Right lobe of liver (tissue), 6 donors: Measurements from ENCODE around the gene NUDC. TPM values are rescaled to one million over a fixed set of nuclear protein-coding genes. Genes with fewer than 3 reads are reported as not detected.

ENCODE experiments used
- ATAC-seq, 4 donors: fragments of 200-7000 bp; cut with Tn5 transposase; one replicate each; pipeline ENCODE4 v1.9.1; 2020; ENCODE audit warnings: mild to moderate bottlenecking in 4 of 4, moderate library complexity in 4 of 4
- DNase-seq, 3 donors: peaks; one replicate each; pipeline ENCODE4 v3.0.0-alpha.2; 2020
- H3K27ac ChIP-seq, 3 donors: fragments of 200-600 bp; one replicate each; pipeline ENCODE4 v1.8.0; 2022
- H3K27me3 ChIP-seq, 2 donors: fragments of 200-600 bp; one replicate each; pipeline ENCODE4 v1.8.0; 2022
- H3K36me3 ChIP-seq, 4 donors: fragments of 200-600 bp; sonication (generic) in 1 of 4; one replicate each; pipeline versions ENCODE4 v1.5.1 to v1.8.0; 2017 to 2022; ENCODE audit warnings: control low read depth in 1 of 4
- H3K4me1 ChIP-seq, 4 donors: fragments of 200-600 bp; sonication (generic) in 1 of 4; one replicate each; pipeline versions ENCODE4 v1.5.1 to v1.8.0; 2017 to 2022; ENCODE audit warnings: control low read depth in 1 of 4
- H3K4me3 ChIP-seq, 3 donors: fragments of 200-600 bp; one replicate each; pipeline ENCODE4 v1.8.0; 2022
- H3K9me3 ChIP-seq, 4 donors: fragments of 200-600 bp; sonication (generic) in 1 of 4; one replicate each; pipeline versions ENCODE4 v1.5.1 to v1.8.0; 2017 to 2022; ENCODE audit warnings: control low read depth in 1 of 4
- POLR2A ChIP-seq: fragments of 450-650 bp; IDR thresholded peaks from one replicate; pipeline ENCODE4 v1.6.1; 2017; ENCODE audit warnings: antibody characterized with exemption, mild to moderate bottlenecking
- WGBS: methylation state at CpG from one replicate; pipeline ENCODE4 v1.1.6; 2018; ENCODE audit warnings: low coverage, low lambda C conversion rate; ENCODE audit not compliant: insufficient coverage; ENCODE audit errors: missing lambda C conversion rate; 5-methylcytosine and 5-hydroxymethylcytosine counted together
- intact Hi-C, 2 donors: fragments of 100-400 bp; cut with DNase I; formaldehyde crosslinking; loops; one replicate each; pipeline versions ENCODE4 v1.11.2 to v1.14.1; 2022
- total RNA-seq, 6 experiments: library from RNA; depleted of rRNA in 2 of 6; stranded (reverse); fragments of >200 nt in 2 of 6; fragmentation: NEBNext Ultra II Directional in 3 of 6; extraction: Animal tissue kit (Norgen Biotek cat#: 25700) in 3 of 6; gene quantifications; one replicate each; pipeline versions ENCODE4 v1.1.0 to v1.2.4, GENCODE V29; 2016 to 2023
- TF ChIP-seq, protein P1 (sequence below), 4 donors: fragments of 200-600 bp in 3 of 4; fragments of 450-650 bp in 1 of 4; IDR thresholded peaks; one replicate each; pipeline versions ENCODE4 v1.5.1 to v1.8.0; 2016 to 2022; ENCODE audit warnings: antibody characterized with exemption in 4 of 4, mild to moderate bottlenecking in 2 of 4
- donor health status: DM: no; HTN: yes; CAD: no.
- donor health status: DM: no; HTN: no; CAD: no.
- donor health status: DM: no; HTN: no; CAD: no.
- donor health status: DM: no; HTN: yes; CAD: no.
- donor health status: DM: no; HTN: yes; CAD: no.

NUDC gene
- total RNA-seq, 6 experiments from 2014 or later, result 40.9 to 60.8 (median 48.4) TPM

GRCh38 chr1:26938659-26939025 is 17.1 kb downstream of the NUDC start:
- peaks cover 10 to 35% (median 15%) of the 10 kb centered on the region in 4 donors for H3K36me3 ChIP-seq
- no CpG with 5 or more reads among the region's 2 CpGs for WGBS
- peak; percentile 27 to 63 (median 56) for ATAC-seq

GRCh38 chr1:26941311-26941710 is 19.8 kb downstream of the NUDC start:
- Histone ChIP-seq H3K4me3 (no peak overlapping the region), H3K36me3 (peaks cover 8 to 38% (median 15%) of the 10 kb centered on the region in 4 donors), H3K4me1 (peaks cover 0 to 87% (median 35%) of the 10 kb centered on the region in 4 donors), H3K27me3 (no peaks in the 10 kb centered on the region), H3K9me3 (no peaks in the 10 kb centered on the region), H3K27ac (no peak overlapping the region)
- TF ChIP-seq, protein P1, sequence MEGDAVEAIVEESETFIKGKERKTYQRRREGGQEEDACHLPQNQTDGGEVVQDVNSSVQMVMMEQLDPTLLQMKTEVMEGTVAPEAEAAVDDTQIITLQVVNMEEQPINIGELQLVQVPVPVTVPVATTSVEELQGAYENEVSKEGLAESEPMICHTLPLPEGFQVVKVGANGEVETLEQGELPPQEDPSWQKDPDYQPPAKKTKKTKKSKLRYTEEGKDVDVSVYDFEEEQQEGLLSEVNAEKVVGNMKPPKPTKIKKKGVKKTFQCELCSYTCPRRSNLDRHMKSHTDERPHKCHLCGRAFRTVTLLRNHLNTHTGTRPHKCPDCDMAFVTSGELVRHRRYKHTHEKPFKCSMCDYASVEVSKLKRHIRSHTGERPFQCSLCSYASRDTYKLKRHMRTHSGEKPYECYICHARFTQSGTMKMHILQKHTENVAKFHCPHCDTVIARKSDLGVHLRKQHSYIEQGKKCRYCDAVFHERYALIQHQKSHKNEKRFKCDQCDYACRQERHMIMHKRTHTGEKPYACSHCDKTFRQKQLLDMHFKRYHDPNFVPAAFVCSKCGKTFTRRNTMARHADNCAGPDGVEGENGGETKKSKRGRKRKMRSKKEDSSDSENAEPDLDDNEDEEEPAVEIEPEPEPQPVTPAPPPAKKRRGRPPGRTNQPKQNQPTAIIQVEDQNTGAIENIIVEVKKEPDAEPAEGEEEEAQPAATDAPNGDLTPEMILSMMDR (IDR thresholded peaks at IDR 0.05), result no peak
- TF ChIP-seq POLR2A, result no peak
- DNase-seq (no peak), ATAC-seq (no peak)
- WGBS, result 71% methylated on average over 8 of the region's 10 CpGs
- intact Hi-C loops, result no loop called here

More at GRCh38 chr1:26938659-26939025, 17.1 kb downstream of the NUDC start:
- Histone ChIP-seq H3K4me1 (peaks cover 0 to 64% (median 24%) of the 10 kb centered on the region in 4 donors), H3K27me3 (no peaks in the 10 kb centered on the region), H3K4me3 (no peak overlapping the region), H3K9me3 (no peaks in the 10 kb centered on the region), H3K27ac (peak overlapping the region; percentile 47 to 86 (median 66))
- intact Hi-C loops, result no loop called here
- TF ChIP-seq, protein P1 (IDR thresholded peaks at IDR 0.05), result peak in 2 of 4 donors; percentile 3 to 9
- no peak for TF ChIP-seq POLR2A
- DNase-seq, result peak in 2 of 3 donors; percentile 71 to 79

- peaks cover 8 to 38% (median 15%) of the 10 kb centered on the region in 4 donors for H3K36me3 ChIP-seq
- WGBS, result 85% methylated on average over 6 of the region's 12 CpGs
- H3K9me3 ChIP-seq, result no peaks in the 10 kb centered on the region
- no peak for TF ChIP-seq POLR2A
- TF ChIP-seq, protein P1 (IDR thresholded peaks at IDR 0.05), result no peak
- ATAC-seq (no peak), DNase-seq (no peak)
- H3K4me1 ChIP-seq, result peaks cover 0 to 87% (median 35%) of the 10 kb centered on the region in 4 donors
- H3K27me3 ChIP-seq, result no peaks in the 10 kb centered on the region
- H3K4me3 ChIP-seq, result no peak overlapping the region
- H3K27ac ChIP-seq, result peak overlapping the region in 2 of 3 donors; percentile 7 to 81
- intact Hi-C loops, result no loop called here
These were observed 21.1 kb downstream of the NUDC start for GRCh38 chr1:26942656-26943055.

DNA sequence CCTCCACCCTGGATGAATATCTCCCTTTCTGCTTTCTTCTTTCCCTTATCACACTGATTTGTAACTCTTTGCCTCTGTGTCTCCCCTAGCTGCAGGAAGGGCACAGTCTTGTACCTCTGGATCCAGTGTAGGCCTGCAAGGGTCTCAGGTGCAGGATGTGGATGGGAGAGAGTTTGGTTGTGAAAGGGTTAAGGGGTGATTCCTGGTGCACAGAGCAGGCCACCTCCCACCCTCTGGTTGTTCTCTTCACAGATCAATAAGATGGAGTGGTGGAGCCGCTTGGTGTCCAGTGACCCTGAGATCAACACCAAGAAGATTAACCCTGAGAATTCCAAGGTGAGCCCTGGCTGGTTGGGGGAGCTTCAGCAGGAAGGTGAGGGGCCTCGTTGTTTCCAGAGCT is 23.6 kb downstream of the NUDC start:
- H3K36me3 ChIP-seq, result peaks cover 8 to 38% (median 15%) of the 10 kb centered on the region in 4 donors
- H3K4me1 ChIP-seq, result peaks cover 0 to 90% (median 37%) of the 10 kb centered on the region in 4 donors
- intact Hi-C loops, result no loop called here
- DNase-seq, result peak in 1 of 3 donors; percentile 63
- peak overlapping the region in 2 of 3 donors; percentile 60 to 81 for H3K27ac ChIP-seq
- no peak for TF ChIP-seq POLR2A
- TF ChIP-seq, protein P1 (IDR thresholded peaks at IDR 0.05), result no peak
- peak; percentile 1 to 42 (median 32) for ATAC-seq
- no peaks in the 10 kb centered on the region for H3K27me3 ChIP-seq
- peak overlapping the region in 2 of 3 donors; percentile 25 to 32 for H3K4me3 ChIP-seq
- no peaks in the 10 kb centered on the region for H3K9me3 ChIP-seq
- WGBS, result 26% methylated on average over 2 of the region's 2 CpGs
